HCT116 (cell line): Measurements from ENCODE around the gene CCDC86.

Experiments
- EZH2 ChIP-seq: fragments of 200-600 bp; sonication (generic); IDR thresholded peaks from 2 replicates; pipeline ENCODE4 v1.6.1; 2017; ENCODE audit warnings: antibody characterized with exemption, mixed run types
- POLR2A ChIP-seq: IDR thresholded peaks from 2 replicates; pipeline ENCODE4 v1.7.0; 2011; ENCODE audit warnings: borderline replicate concordance; ENCODE audit not compliant: insufficient read depth, insufficient read length; ENCODE audit errors: extremely low read depth
- TCF7L2 ChIP-seq: IDR thresholded peaks from 2 replicates; pipeline ENCODE4 v1.7.0; 2011; ENCODE audit warnings: borderline replicate concordance, inconsistent platforms; ENCODE audit not compliant: insufficient read depth, insufficient read length; ENCODE audit errors: extremely low read depth
- ZNF274 ChIP-seq: fragments of 200-500 bp; sonication (Bioruptor generic); IDR thresholded peaks from 2 replicates; pipeline ENCODE4 v1.6.1; 2014; ENCODE audit warnings: mild to moderate bottlenecking, low read depth, low read length, inconsistent platforms
- TF ChIP-seq, protein P1 (sequence below), 3 experiments: fragments of 200-600 bp in 1 of 3; sonication (generic) in 1 of 3; IDR thresholded peaks in 2 of 3; conservative IDR thresholded peaks in 1 of 3; 2 replicates each; pipeline ENCODE4 v1.5.1; 2012 to 2017; ENCODE audit warnings: low read depth in 2 of 3, low read length in 2 of 3, antibody characterized with exemption in 1 of 3, borderline replicate concordance in 1 of 3, control low read depth in 1 of 3, mild to moderate bottlenecking in 1 of 3, mixed read lengths in 1 of 3, mixed run types in 1 of 3, moderate library complexity in 1 of 3; ENCODE audit not compliant: insufficient read depth in 1 of 3

GRCh38 chr11:60814112-60814511, 27.8 kb upstream of the CCDC86 start:
- TF ChIP-seq, protein P1, sequence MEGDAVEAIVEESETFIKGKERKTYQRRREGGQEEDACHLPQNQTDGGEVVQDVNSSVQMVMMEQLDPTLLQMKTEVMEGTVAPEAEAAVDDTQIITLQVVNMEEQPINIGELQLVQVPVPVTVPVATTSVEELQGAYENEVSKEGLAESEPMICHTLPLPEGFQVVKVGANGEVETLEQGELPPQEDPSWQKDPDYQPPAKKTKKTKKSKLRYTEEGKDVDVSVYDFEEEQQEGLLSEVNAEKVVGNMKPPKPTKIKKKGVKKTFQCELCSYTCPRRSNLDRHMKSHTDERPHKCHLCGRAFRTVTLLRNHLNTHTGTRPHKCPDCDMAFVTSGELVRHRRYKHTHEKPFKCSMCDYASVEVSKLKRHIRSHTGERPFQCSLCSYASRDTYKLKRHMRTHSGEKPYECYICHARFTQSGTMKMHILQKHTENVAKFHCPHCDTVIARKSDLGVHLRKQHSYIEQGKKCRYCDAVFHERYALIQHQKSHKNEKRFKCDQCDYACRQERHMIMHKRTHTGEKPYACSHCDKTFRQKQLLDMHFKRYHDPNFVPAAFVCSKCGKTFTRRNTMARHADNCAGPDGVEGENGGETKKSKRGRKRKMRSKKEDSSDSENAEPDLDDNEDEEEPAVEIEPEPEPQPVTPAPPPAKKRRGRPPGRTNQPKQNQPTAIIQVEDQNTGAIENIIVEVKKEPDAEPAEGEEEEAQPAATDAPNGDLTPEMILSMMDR (IDR thresholded peaks at IDR 0.05 in 2 of 3, conservative IDR thresholded peaks at IDR 0.05 in 1 of 3; ENCODE audit: borderline replicate concordance in 1 of 3, insufficient read depth in 1 of 3, low read depth in 2 of 3, low read length in 2 of 3) = no peak
- no peak for TF ChIP-seq POLR2A
- TF ChIP-seq EZH2 = no peak
- no peak for TF ChIP-seq TCF7L2
- no peak for TF ChIP-seq ZNF274
